Spleen (tissue), 11 donors: Measurements from ENCODE around the gene NXPE3. TPM values are rescaled to one million over a fixed set of nuclear protein-coding genes. Genes with fewer than 3 reads are reported as not detected.

Source experiments
- DNase-seq: peaks from one replicate; pipeline ENCODE4 v3.0.0-alpha.2; 2020
- H3K27ac ChIP-seq, 8 donors: fragments of 200-600 bp; sonication (generic) in 7 of 8; 1 replicate in 4 of 8; 2 replicates in 4 of 8; pipeline versions ENCODE4 v1.5.0 to v1.8.0; 2016 to 2021; ENCODE audit warnings: inconsistent platforms in 4 of 8, mild to moderate bottlenecking in 4 of 8, moderate library complexity in 1 of 8
- H3K27me3 ChIP-seq, 7 donors: fragments of 200-600 bp; sonication (generic) in 6 of 7; replicated peaks in 1 of 7; 1 replicate in 4 of 7; 2 replicates in 3 of 7; pipeline versions ENCODE4 v1.5.0 to v1.8.0; 2016 to 2021; ENCODE audit warnings: inconsistent platforms in 3 of 7, mild to moderate bottlenecking in 1 of 7
- H3K36me3 ChIP-seq, 6 donors: fragments of 200-600 bp; sonication (generic) in 5 of 6; 1 replicate in 4 of 6; 2 replicates in 2 of 6; pipeline versions ENCODE4 v1.5.0 to v1.8.0; 2016 to 2021; ENCODE audit warnings: inconsistent platforms in 2 of 6
- H3K4me1 ChIP-seq, 6 donors: fragments of 200-600 bp; sonication (generic) in 5 of 6; 1 replicate in 3 of 6; 2 replicates in 3 of 6; pipeline versions ENCODE4 v1.5.0 to v1.8.0; 2016 to 2021; ENCODE audit warnings: inconsistent platforms in 3 of 6
- H3K4me3 ChIP-seq, 8 donors: fragments of 200-600 bp; sonication (generic) in 7 of 8; 1 replicate in 4 of 8; 2 replicates in 4 of 8; pipeline versions ENCODE4 v1.5.0 to v1.8.0; 2016 to 2021; ENCODE audit warnings: inconsistent platforms in 4 of 8, mild to moderate bottlenecking in 4 of 8, moderate library complexity in 2 of 8
- H3K9me3 ChIP-seq, 8 donors: fragments of 200-600 bp; sonication (generic) in 7 of 8; 1 replicate in 4 of 8; 2 replicates in 4 of 8; pipeline versions ENCODE4 v1.5.0 to v1.8.0; 2016 to 2021; ENCODE audit warnings: inconsistent platforms in 4 of 8
- CTCF ChIP-seq, 11 experiments: fragments of 200-600 bp in 7 of 11; fragments of 450-650 bp in 4 of 11; sonication (generic) in 4 of 11; IDR thresholded peaks in 8 of 11; conservative IDR thresholded peaks in 3 of 11; 1 replicate in 7 of 11; 2 replicates in 4 of 11; pipeline versions ENCODE4 v1.4.0 to v1.8.0; 2016 to 2021; ENCODE audit warnings: antibody characterized with exemption in 11 of 11, inconsistent platforms in 4 of 11, mild to moderate bottlenecking in 1 of 11
- POLR2A ChIP-seq, 3 donors: fragments of 450-650 bp; IDR thresholded peaks; one replicate each; pipeline ENCODE4 v1.5.1; 2017; ENCODE audit warnings: antibody characterized with exemption in 3 of 3, mild to moderate bottlenecking in 1 of 3
- POLR2AphosphoS5 ChIP-seq, 3 donors: sonication (generic); formaldehyde crosslinking; IDR thresholded peaks; one replicate each; pipeline ENCODE4 v1.5.1; 2017; ENCODE audit warnings: antibody characterized with exemption in 3 of 3
- WGBS, 5 donors: extraction: QIAGEN DNeasy Blood & Tissue Kit in 3 of 5; methylation state at CpG; one replicate each; pipeline versions ENCODE4 v1.1.5 to v1.1.7; 2013 to 2018; 5-methylcytosine and 5-hydroxymethylcytosine counted together
- intact Hi-C: fragments of 100-400 bp; cut with DNase I; formaldehyde crosslinking; loops from one replicate; pipeline ENCODE4 v1.15.0; 2023; ENCODE audit warnings: low total_unique reads
- polyA plus RNA-seq, 3 donors: library from polyadenylated mRNA; stranded (reverse); fragments of 200-250 nt; gene quantifications; one replicate each; pipeline ENCODE4 v1.2.1, GENCODE V29; 2013
- total RNA-seq, 7 donors: library from RNA; depleted of rRNA in 3 of 7; stranded (reverse); fragments of >200 nt in 3 of 7; fragmentation: NEBNext Ultra II Directional in 4 of 7; extraction: Animal tissue kit (Norgen Biotek cat#: 25700) in 4 of 7; gene quantifications; one replicate each; pipeline versions ENCODE4 v1.1.0 to v1.2.1, GENCODE V29; 2016 to 2021
- donor health status: healthy with polysubstance abuse.
- donor health status: DM: no; HTN: no; CAD: no; lungs with moderate emphysema.
- donor health status: DM: no; HTN: no; CAD: no.
- donor health status: Bipolar disorder and iron deficiency.
- donor health status: healthy.
- donor health status: DM: no; HTN: no; CAD: no.
- donor health status: DM: yes; HTN: yes; CAD: no.

NXPE3 gene
- total and polyA plus RNA-seq, 10 donors = 6.9 to 39.1 (median 25.5) TPM

- TF ChIP-seq POLR2AphosphoS5 (IDR thresholded peaks at IDR 0.05) (peak in 2 of 3 donors; percentile 78 to 91), POLR2A (IDR thresholded peaks at IDR 0.05) (peak in 1 of 3 donors; percentile 36), CTCF (IDR thresholded peaks at IDR 0.05 in 8 of 11, conservative IDR thresholded peaks at IDR 0.05 in 3 of 11) (no peak)
- H3K27ac ChIP-seq = peak overlapping the region; percentile 87 to 96 (median 91)
- intact Hi-C loops = no loop called here
- 17 to 36% (median 24%) methylated on average over 9 of the region's 9 CpGs for WGBS, 5 donors
- H3K36me3 ChIP-seq = peaks cover 0 to 9% (median 0%) of the 10 kb centered on the region in 6 donors
- H3K4me1 ChIP-seq = peaks cover 29 to 86% (median 49%) of the 10 kb centered on the region in 6 donors
- H3K4me3 ChIP-seq = peak overlapping the region; percentile 27 to 72 (median 40)
- H3K27me3 ChIP-seq = no peaks in the 10 kb centered on the region
- peak; percentile 85 for DNase-seq
- no peaks in the 10 kb centered on the region for H3K9me3 ChIP-seq
Observed at GRCh38 chr3:101828691-101829436, 49.9 kb downstream of the NXPE3 start.

- no peak for DNase-seq
- Histone ChIP-seq H3K9me3 (no peaks in the 10 kb centered on the region), H3K4me1 (peaks cover 29 to 87% (median 54%) of the 10 kb centered on the region in 6 donors), H3K27ac (peak overlapping the region; percentile 87 to 96 (median 91)), H3K4me3 (peak overlapping the region in 4 of 8 donors; percentile 27 to 72 (median 44)), H3K27me3 (no peaks in the 10 kb centered on the region), H3K36me3 (peaks cover 0 to 8% (median 0%) of the 10 kb centered on the region in 6 donors)
- WGBS, 5 donors = 20 to 34% (median 29%) methylated on average over 2 of the region's 2 CpGs
- intact Hi-C loops = no loop called here
- TF ChIP-seq POLR2A (IDR thresholded peaks at IDR 0.05) (no peak), CTCF (IDR thresholded peaks at IDR 0.05 in 8 of 11, conservative IDR thresholded peaks at IDR 0.05 in 3 of 11) (no peak), POLR2AphosphoS5 (IDR thresholded peaks at IDR 0.05) (no peak)
Observed at GRCh38 chr3:101829437-101829830, 50.4 kb downstream of the NXPE3 start.

- Histone ChIP-seq H3K27me3 (no peaks in the 10 kb centered on the region), H3K27ac (peak overlapping the region; percentile 87 to 96 (median 91)), H3K4me1 (peaks cover 29 to 87% (median 58%) of the 10 kb centered on the region in 6 donors), H3K36me3 (peaks cover 0 to 4% (median 0%) of the 10 kb centered on the region in 6 donors), H3K4me3 (peak overlapping the region in 1 of 8 donors; percentile 72), H3K9me3 (no peaks in the 10 kb centered on the region)
- intact Hi-C loops = no loop called here
- no peak for DNase-seq
- no peak for TF ChIP-seq POLR2A (IDR thresholded peaks at IDR 0.05)
- no peak for TF ChIP-seq POLR2AphosphoS5 (IDR thresholded peaks at IDR 0.05)
- TF ChIP-seq CTCF (IDR thresholded peaks at IDR 0.05 in 8 of 11, conservative IDR thresholded peaks at IDR 0.05 in 3 of 11) = no peak
- WGBS, 5 donors = 49 to 66% (median 59%) methylated on average over 2 of the region's 2 CpGs
Observed at GRCh38 chr3:101829874-101830273, 50.9 kb downstream of the NXPE3 start.

- TF ChIP-seq CTCF (IDR thresholded peaks at IDR 0.05 in 8 of 11, conservative IDR thresholded peaks at IDR 0.05 in 3 of 11) = no peak
- no peak for TF ChIP-seq POLR2AphosphoS5 (IDR thresholded peaks at IDR 0.05)
- TF ChIP-seq POLR2A (IDR thresholded peaks at IDR 0.05) = no peak
Observed at GRCh38 chr3:101833446-101833974, 54.5 kb downstream of the NXPE3 start.

More at GRCh38 chr3:101833446-101833974, 54.5 kb downstream of the NXPE3 start:
- Histone ChIP-seq H3K4me3 (no peak overlapping the region), H3K4me1 (peaks cover 19 to 89% (median 51%) of the 10 kb centered on the region in 6 donors), H3K36me3 (peaks cover 0 to 4% (median 0%) of the 10 kb centered on the region in 6 donors), H3K27me3 (no peaks in the 10 kb centered on the region), H3K27ac (peak overlapping the region in 1 of 8 donors; percentile 12), H3K9me3 (no peaks in the 10 kb centered on the region)
- 63 to 74% (median 66%) methylated on average over 2 of the region's 2 CpGs for WGBS, 5 donors
- no peak for DNase-seq
- intact Hi-C loops = no loop called here
